HK-2 (cell line): ENCODE data around the gene GRIK3.

ENCODE experiments used
- DNase-seq: peaks from one replicate; pipeline ENCODE4 v3.0.0-alpha.2; 2018; ENCODE audit not compliant: unreplicated experiment

GRIK3 gene

DNA sequence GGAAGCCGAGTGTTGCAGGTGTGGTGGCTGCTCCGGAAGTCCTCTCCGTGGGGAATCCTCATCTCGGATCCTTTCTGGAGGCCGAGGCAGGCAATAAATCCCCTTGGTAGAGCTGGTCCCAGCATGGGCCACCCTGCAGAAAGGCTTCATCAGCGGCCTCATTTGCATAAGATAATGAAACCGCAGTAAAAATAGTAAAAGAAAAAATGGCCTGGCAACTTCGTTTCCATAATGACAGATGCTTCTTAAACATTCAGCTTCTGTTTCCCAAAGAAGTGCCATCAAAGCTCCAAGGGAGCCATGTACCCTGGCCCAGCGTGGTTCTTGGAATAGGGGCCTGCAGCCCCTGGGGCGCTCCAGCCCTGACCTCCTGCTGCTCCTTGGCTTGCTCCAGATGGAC lies 244.1 kb downstream of the GRIK3 start:
- DNase-seq, result no peak

DNA sequence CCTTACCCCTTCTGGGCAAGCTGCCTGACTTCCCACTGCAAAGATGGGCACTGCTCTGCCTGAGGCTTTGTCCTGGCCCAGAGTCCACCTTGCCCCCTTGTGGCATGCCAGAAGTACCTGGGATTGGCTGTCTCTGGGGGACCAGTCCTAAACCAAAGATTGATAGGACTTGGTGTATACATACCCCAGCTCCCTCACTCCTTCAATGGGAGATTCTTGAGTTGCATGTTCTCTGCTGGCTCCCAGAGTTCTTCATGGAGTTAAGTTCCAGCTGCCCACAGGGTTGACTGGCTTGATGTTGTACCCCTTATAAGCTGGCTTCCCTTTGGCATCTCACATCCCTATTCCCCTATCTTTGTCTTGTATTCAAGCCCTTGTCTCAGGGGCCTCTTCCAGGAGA lies 244.8 kb downstream of the GRIK3 start:
- no peak for DNase-seq

DNA sequence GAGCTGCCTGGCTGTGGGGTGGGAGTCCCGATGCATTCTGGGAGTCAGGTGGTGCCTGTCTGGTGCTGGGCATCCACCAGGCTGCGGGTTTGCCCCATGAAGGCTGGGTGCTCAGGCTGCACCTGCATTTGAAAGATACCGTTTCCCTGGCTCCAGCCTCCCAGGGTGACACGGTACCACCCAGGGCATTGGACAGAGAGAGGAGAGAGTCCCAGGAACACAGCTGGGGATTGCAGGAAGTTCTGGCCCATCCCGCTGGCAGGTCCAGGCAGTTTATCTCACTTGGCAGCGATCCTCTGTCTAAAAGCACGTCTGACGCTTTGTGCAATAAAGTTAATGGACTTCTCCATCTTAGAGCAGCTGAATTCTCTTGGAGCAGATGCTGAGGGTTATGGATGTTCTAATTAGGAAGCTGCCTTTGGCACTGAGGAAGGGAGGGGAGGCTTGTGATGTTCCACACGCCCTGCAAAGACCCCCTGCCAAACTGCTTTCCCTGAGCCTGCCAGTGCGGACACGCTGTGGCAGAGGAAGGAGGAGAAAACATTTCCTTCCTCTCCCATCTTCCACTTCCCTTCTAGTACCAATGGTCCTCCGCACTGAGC lies 246.9 kb downstream of the GRIK3 start:
- DNase-seq, result no peak

DNA sequence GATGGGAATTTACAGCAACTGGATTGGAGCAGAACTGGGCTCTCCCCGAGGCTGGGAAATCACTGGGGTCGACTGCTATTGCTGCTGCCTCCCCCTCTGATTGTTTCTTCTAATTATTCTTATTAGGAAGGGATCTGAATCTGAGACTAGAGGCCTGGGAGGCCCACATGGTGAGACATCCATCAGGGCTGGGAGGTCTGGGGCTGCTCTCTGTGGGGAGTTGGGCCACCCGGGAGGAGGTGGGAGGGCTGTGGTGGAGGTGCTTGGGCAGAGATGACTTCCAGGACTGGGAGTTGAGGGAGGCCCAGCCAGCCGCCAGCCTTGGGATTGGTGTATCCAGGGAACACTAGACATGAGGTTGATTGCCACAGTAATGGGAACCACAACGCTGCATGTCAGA lies 247.9 kb downstream of the GRIK3 start:
- no peak for DNase-seq

DNA sequence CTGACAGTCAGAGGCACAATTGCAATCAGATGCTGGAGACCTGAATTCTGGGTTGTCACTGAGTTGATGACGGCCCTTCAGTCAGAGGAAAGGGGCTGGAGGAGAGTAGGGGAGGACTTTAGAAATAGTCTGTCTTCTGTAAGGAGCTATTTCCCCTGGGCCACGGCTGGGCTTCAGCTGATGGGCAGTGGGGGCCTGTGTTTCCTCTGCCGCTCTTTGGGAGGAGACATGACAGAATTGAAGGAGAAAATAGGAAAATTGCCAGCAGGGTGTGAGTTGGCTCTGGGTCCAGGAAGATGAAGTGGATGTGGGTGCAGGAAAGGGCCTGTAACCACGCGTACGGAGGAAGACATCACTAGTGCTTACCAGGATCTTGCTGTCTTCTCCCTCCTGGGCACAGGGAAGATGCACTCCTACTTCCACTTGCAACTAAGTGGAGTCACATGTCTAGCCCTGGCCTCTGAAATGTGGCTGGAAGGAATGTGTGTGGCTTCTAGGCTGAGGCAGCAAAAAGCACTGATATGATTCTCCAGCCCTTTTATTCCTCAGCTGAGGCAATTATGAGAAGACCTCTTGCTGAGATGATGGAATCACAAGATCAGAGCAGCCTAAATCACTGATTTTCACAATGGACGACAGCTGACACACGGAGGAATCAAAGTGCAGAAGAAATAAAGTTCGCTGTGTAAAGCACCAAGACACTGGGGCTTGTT lies 250.0 kb downstream of the GRIK3 start:
- DNase-seq, result no peak

DNA sequence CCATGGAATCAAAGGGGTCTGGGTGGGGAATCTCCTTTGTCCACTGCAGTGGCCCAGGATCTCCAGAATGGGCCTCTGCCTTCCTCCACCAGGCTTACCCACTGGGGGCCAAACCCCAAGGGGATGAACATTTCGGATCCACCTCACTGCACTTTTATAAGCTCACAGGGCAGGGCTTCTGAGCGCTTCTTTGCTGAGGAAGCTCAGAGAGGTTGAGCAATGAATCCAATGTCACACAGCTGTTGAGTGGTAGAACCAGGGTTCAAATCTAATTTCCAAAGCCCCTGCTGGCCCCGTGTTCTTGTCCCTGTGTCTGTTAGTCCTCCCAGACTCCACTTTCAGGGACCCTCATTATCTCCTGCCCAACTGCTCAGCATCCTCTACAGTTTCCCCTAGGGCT lies 250.8 kb downstream of the GRIK3 start:
- DNase-seq, result no peak

DNA sequence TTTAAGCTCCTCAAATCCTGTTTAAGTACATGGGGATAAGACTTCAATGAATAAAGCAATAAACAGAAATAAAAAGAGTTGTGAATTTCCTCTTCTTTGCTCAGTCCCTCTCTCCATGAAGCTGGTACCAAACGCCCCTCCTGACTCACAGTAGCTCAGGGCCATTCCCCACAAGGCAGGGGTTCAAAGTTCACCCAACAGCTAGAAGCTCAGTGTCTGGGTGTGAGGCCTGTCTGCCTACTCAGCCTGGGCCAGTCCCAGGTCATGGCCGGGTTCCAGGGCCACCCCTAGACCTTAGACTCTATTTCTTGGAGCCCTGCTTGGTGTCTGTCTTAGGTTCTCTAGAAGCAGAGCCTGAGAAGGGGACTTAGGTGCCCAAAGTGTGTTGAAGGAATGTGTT lies 251.5 kb downstream of the GRIK3 start:
- DNase-seq, result no peak

DNA sequence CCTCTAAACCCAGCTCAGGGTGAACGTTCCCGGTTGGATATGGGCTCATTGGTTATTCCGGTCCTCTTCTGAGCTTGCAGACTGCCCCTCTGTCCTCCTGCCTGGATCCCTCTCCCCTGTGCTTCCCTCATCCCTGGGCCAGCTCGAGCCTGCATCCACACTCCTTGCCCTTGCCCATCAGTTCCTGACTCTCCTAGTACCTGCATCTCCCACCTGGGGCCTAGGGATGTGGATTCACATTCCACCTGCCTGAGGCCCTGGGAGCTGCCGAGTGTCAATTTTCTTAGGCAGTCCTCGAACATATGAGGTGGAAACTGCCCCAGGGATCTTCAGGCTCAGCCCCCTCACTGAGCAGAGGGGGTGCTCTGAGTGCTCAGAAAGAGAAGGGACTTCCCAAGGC lies 252.2 kb downstream of the GRIK3 start:
- no peak for DNase-seq

DNA sequence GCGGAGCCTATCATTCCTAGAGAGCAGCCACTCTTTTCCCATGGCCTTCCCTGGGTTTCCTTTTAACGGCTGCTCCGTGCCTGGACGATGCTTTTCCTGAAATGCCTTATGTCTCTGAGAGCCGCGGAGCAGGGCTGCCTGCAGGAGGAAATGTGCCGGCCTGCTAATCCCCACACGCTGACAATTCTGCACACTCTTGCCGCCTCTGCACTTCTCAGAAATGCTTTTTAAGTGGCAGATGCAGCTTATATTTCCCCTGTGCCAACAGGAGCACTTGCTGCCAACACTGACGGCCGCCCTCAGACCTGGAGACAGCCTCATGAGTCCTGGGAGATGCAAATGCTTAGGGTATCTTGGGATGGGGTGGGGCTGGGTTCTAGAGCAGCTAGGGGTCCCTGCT lies 253.2 kb downstream of the GRIK3 start:
- DNase-seq, result no peak

DNA sequence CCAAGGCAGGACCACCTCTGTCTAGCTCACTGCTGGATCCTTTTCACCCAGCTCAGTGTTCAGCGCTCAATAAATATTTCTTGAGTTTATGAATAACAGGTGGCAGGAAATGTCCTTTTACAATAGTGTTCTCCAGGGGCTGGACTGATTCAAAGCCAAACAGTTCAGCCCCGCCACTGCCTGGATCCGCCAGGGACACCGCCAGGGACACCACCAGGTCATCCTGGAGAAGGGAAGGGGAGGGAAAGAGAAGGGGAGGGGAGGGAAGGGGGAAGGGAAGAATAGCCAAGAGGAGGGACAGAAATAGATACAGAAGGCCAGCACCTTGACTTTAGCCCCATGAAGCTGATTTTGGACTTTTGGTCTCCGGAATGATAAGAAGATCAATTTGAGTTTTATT lies 255.6 kb downstream of the GRIK3 start:
- no peak for DNase-seq

DNA sequence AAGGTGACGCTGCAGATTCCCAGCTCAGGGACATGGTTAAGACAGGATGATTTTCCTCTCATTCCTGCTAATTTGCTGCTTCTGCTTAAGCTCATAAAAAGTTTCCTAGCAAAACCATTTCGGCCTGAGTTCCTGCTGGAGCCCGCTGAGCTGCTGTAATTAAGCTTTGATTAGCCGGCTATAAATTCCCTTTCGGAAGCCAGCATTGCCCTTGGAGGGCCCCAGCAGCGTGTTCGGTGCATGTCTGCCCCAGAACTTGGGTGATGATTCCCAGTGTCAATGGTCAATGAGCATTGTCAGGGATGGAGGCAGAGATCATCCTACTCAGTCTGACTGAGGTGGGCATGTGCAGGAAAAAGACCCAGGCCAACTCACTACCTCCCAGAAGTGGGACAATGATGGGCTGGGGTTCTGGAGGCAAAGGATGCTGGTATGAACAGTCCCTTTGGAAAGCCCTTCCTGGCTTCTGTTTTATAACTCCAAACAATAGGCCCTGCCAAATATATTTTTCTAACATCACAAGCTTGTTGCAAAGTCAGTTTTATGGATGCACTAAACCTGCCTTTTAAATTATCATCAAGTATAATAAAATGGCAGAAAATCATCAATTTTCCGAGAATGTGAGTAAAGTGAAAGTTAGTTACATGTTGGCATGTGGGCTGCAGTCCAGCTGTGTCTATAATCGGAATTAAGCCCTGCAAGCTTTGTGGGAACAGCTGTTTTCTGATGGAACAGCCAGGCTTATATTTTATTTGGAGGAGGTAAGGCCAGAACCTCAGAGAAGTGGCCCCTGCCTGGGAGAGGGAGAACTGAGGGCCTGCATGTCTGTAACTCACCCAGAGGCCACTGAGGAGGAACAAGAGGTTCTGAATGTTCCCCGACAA lies 257.1 kb downstream of the GRIK3 start:
- no peak for DNase-seq

DNA sequence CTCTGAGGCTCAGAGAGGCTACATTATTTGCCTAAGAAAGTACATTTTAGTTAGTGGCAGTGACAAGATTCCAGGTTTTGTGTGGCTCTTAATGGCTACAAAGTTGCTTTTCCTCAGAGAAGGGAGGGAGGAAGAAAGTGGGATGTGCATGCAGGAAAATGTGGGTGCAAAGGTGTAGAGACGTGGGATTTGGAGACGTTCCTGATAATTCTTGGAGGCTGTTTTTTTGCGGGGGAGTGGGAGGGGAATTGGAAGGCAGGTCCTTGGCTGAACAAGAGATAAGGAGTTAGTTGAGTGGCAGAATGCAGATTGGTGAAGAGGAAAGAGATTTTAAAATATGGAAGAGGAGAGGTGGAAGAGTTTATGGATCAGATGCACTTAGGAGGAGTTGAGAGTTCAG lies 258.1 kb downstream of the GRIK3 start:
- no peak for DNase-seq

DNA sequence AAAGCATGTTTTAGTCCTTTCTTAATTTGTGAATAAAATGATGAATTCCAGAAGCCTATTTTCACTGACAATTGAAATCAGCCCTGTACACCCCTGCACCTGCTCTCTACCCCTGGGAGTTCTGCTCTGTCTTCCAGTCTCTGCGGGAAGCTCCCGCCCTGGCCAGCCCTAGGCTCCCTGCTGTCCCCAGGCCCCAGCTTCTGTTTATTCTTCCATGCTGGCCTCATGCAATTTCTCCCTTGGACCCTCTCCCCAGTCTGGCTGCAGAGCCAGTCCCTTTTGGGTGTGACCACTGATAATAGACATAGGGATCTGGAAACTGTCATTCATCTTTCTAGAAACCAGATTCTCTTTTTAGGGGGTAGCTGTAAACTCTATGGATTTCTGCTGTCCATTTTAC lies 258.6 kb downstream of the GRIK3 start:
- DNase-seq, result no peak

DNA sequence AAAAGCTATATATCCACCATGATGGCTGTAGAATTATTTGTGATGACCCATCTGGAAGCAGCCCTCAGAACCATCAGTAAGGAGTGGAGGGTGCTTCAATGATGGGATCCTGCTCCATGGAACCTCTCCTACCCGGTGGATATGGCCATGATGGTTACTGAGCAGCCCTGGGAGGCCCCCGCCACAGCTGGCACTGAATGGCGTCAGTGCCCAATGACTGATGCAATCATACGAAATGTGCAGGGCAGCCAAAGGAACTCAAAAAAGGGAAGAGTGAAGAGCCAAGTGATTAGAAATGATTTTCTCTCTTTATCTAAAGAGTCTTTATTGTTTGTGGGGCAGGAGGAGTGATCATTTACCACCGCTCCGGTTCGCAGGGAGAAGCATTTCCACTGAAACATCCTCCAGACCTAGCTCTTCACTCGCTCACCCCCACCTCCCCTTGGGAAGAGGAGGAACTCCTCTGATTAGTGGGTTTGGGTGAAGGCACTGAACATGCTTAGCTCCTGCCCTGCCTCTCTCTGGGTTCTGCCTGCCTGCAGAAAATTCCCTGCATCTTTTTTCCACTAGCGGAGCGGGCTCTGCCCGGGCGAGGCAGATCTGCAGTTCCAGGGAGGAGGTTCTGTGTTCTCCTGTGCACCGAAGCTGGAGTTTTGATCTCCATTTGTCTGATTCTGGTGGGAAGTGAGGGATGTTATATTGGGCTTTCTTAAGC lies 260.3 kb downstream of the GRIK3 start:
- DNase-seq, result no peak

DNA sequence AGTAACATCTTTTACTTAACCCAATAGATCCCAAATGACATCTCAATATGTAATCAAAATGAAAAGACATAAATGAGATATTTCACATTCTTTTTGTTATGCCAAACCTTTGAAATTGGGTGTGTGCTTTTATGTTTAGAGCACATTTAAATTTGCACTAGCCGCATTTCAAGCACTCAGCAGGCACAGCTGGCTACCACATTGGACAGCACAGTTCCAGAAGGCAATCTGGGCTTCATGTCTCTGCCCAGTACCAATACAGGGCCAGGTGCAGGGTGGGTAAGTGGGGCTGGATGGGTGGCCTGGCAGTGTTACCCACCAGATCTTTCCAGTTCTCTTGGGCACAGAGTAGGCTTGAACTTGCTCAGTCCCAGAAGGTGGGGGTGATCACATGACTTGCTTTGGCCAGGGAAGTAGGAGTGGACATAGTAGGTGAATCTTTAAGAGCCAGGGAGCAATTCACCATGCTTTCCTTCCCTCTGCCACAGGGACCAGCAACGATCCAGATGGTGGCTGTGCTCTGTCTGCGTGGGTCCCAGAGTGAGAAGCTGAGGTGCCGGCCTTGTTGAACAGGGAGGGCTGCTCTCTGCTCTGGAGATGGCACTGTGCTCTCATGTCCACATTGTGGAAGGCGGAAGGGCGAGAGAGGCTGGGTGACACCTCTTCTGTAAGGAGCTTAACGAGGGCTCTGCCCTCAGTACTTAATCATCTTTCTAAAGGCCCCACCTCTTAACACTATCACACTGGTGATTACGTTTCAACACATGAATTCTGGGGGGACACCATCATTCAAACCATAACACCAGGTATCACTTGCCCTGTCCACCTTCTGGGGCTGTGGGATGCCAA lies 261.4 kb downstream of the GRIK3 start:
- DNase-seq, result no peak

DNA sequence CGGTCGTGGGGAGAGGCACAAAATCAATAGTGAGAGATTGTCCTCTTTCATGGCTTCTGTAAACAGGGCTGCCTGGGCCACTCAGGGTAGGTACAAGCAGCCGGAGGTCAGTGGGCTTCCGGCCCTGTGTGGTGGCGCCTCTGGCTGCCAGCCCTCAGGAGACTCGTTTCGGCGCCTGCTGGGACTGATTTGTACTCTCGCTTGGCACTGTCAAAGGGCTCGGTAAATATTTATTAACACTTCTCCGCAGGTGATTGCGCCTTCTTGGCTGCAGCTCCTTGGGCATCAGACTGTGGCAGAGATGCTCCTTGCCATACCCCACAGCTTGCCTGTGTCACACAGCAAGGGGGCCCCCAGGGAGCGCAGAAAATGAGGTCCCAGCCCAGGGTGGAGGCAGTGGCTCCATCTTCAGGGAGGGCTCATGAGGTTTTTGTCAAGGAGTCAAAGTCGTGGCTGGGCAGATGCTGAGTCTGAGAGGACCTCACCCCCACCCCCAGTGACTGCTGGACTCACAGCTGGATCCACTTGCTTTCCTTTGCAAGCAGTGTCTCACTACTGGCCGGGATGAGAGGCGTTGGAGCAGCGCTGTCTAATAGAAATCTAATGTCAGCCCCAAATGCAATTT lies 262.5 kb downstream of the GRIK3 start:
- DNase-seq, result no peak

DNA sequence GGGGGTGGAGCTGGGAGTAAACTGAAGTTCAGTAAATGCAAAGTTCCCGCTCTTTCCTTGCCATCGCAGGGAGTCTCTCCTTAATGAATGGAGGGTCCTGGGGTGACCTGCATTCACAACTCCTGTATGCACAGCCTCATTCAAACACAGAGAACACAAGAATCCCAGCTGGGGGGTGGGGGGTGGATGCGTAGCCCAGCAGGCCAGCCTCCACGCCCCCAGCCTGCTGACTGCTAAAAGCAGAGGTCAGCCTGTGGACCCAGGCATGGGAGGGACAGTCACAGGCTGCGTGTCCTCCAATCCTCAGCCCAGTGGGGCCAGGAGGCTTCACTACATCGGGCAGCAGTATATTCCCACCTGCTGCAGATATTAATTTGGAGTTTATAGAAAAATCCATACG lies 263.1 kb downstream of the GRIK3 start:
- DNase-seq, result no peak

DNA sequence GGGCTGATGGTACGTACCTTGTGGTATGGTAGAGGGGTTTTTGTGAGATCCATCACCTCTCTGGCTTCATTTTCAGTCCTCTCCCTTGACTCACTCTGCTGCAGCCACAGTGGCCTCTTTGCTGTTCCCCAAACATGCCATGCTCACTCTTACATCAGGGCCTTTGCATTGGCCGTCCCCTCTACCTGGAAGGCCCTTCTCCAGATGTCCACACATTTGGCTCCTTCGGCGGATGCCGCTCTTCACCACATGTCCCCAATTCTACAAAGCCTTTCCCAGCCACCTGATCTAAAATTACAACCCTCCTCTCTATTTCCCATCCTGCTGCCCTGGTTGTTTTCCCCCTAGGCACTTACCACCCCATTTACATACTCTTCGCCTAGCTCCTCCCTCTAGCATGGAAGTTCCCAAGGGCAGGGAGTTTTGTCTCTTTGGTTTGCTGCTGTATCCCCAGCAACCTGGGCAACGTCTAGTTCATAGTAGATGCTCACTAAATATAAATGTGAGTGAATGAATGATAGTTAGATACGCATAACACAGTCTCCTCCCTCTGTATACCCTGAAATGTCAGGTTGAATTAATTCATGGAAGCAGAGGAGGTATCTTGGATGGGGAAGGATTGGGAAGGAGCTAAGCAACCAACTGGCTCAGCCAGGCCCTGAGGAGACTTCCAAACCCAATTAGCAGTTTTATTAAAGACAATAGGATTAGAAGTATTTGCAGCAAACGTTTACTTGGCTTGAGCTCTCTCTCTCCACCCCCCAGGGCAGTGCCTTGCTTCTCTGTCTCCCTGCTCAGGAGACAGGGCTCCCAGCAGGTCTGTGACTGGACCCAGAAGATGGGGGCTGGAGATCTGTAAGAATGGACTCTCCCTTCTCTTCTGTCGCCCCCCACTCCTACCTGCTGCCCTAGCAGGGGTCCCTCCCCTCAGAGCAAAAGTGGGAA lies 264.2 kb downstream of the GRIK3 start:
- DNase-seq, result no peak

DNA sequence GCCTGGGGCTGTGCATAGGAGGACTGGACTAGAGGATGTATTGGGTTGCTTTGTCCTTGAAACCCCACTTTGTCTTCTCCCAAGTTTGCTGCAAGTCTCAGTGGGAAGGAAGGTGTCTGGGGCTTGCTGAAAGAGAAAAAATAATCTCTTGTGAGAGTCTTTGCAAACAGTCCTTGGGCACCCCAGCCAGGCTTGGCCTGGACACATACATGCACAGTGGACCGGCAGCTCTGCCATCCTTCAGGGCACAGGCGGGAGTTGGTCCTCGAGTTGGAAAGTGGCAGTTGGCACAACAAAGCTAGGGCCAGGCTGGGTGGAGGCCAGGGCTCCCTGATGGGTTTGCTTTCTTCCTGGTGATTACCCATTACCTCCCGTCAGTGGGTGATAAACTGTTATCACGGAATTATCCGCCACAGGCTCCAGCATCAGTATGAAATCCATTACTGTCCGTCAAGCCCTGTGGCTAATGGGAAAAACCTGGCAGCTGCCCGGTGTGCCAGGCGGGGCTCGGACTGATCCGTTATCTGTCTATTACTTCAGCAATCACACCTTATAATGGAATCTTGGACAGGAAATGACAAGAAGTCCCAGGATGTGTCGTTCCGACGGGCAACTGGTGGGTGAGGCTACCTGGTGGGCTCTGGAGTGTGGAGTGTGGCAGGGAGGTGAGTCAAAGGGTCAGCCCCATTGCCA lies 265.7 kb downstream of the GRIK3 start:
- no peak for DNase-seq
